Activated CD4-positive, alpha-beta T cell treated with anti-CD3 and anti-CD28 coated beads for 24 hours (primary cell): Measurements from ENCODE around the gene SERTAD2.

Source experiments
- DNase-seq, 2 donors: peaks; one replicate each; pipeline ENCODE4 v3.0.0-alpha.2; 2020; ENCODE audit warnings: low read depth in 2 of 2

Gene SERTAD2

DNA sequence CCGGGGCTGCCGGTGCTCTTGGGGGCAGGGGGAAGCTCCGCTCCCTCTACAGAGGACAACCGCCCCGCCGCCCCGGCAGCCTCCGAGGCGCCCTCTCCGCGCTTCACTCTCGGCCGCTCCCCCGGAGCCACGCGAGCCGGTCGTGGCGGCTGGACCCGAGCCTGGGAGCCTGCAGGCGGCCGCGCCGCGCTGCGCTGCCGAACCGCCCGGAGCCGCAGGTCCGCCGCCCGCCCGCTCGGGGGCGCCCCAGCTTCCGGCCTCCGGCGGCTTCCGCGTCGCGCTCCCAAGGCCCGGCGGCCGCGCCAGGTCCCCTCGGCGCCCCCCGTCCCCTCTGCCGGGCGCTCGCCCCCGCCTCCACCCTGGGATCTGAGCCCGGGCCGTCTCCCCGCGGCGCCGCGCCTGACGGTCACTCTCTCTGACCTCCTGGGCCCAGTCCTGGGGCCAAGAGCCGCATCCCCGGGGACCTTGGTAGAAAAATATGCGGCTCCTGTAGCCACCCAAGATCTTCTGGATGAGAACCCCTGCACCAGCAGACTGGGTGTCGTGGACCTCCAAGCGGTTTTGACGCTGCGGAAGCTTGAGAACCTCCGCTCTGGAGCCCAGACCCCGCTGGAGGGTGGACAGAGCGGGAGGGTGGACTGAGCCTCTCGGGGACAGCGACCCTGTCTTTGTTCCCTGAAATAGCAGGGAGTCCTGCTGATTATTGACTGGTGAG lies 44.3 kb downstream of the SERTAD2 start:
- DNase-seq = peak; percentile 41 to 50

DNA sequence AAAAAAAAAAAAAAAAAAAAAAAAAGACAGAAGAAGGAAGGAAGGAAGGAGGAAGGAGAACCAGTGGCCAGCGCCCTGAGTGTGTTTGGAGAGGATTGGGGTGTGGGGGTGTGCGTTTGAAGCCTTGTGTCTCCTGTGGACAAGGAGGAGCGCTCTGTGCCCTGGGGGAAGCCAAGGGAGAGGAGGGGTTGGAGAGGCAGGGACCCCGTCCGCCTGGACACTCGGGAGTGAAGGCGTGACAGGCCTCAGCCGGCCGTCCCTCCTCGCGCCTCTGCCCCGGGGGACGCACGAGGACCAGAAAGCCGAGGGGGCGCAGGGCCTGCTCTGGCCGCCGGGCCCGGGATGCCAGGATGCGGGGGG lies 44.9 kb downstream of the SERTAD2 start:
- DNase-seq = no peak

DNA sequence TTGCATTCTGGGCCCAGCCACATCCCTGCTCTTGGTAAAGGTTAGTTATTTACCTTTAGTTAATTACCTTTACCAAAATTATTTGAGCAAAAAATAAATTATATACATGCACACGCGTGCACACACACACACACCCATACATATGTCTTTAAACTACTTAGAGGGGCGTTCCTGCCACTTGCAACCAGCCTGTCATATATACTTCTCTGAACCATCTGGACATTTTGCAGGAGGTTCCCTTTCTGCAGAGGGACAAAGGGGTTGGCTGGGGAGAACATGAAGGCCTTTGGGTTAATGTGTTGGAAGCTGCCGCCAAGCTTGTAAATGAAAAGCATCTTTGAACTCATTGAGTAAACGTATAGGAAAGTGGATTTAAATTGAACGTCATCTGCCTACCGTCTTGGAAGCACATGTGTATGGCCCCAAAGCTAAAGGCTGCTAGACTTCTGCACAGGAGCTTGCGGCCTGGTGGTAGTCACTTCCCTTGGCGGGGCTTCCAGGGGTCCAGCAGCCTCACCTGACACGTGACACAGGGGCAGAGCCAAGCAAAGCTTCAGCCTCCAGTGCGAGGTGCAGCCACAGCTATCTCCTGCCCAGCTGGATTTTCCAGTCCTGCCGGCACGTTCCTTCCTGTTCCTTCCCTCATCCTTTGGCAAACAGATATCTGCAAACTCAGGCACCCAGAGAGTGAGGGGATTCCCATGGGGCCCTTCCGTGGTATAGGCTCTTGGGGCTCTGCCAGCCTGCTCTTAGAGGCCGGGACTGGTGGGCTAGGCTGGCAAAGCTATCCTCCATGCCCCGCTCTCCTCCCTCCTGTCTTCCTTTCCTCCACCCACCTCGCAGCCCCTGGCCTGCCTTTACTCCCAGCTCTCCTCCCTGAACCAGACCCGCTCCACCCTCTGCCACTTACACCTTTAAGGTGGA lies 46.1 kb downstream of the SERTAD2 start:
- no peak for DNase-seq

DNA sequence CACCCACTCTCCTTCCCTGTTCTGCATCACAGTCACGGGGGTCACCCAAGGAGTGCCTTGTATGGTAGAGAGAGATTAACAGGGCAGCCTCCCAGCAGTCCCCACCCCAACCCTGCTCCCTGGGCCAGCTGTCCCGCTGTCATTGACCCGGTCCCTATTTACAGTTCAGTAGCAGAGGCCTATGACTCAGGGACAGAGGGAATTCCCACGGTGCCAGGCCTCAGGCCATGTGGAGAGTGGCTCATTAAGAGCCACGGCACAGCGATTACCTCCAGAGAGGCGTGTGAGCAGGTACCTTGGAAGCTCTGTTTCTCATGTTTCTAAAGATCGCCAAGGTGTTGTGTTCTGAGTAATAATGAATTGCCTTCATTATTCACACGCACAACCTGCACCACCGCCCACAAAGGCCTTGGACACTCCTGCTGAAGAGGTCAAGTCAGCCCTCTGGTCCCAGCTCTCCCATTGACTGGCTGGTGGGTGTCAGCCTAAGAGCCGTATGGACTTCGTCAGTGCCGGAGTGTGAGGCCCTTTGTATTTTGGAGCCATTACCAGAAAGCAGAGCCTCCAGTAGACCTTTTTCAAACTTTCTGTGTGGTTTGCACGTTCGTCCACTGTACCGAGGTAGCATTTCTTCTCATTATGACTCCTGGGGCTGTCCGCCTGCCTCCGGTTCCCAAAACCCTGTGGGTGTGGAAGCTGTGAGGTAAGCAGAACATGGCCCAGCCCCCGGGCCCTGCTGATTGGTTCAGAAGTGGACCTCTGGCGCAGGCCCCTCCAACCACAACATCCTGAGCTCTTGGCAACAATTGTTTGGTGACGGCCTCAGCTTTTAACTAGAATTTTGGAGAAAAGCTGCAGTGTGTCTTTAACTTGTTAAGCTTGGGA lies 47.0 kb downstream of the SERTAD2 start:
- peak; percentile 66 to 71 for DNase-seq

DNA sequence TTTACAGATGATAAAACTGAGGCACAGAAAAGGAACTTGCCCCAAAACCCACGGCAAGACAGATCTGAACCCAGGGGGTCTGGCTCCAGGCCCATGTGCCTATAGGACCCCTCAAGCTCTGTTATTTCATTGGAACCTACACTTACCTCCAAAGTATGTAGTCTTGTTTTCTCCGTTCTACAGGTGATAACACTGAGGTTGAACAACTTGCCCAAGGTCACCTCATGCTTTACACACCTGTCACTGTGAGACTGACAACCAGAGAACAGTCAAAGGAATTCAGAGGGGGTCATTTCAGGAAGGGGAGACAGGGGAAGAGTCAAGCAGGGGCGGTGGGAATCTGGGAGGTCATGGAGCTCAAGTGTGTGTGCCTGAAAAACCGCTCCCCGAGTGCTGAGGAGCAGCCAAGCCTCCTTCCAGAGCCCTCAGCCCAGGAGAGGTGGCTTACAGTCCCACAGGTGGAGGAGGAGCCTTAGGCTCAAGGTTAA lies 47.7 kb downstream of the SERTAD2 start:
- DNase-seq = no peak

DNA sequence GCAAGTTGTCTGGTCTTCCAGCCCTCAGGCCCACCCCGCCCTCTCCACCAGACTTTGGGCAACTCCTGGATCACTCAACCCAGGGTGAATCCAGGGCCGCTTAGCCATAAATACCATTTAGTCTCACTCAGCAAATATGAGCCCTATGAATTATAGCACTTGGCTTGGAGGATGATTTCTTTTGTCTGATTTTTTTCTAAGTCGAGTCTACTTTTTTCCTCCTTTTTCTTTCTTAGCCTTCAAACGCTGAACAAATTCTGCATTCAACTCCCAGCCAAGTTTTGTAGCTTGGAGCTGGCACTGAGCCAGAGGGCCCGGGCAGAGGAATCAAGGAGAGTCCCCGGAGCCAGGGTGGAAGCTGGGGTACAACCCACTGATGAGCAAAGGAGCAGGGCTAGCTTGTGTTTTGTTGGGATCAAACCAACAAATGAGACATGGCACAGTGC lies 48.7 kb downstream of the SERTAD2 start:
- DNase-seq = no peak

DNA sequence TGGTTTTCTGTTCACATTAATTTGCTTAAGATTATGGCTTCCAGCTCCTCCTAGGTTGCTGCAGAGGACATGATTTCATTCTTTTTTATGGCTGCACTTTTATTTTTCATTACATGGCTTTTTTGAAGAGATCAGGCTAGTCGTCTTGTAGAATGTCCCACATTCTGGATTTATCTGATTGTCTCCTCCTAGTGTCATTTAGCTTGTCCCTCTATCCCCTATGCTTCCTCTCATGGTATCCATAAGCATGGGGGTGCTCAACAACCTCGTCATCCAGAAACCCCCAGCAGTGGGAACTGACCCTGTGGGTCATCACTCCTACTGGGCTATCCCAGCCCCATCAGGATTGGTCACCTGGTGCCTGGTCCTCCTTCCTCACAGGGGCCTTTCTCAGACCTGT lies 49.6 kb downstream of the SERTAD2 start:
- DNase-seq = no peak

DNA sequence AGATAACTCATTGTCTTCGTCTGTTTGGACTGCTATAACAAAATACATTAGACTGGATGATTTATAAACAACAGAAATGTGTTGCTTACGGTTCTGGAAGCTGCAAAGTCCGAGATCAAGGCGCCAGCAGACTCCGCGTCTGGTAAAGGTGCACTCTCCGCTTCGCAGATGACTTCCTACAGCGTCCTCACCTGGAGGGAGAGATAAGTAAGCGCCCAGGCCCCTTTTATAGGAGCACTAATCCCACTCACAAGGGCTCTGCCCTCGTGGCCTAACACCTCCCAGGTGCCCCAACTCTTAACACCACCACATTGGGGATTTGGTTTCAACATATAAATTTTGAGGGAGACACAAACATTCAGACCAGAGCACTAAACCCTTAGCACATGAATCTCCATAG lies 51.3 kb downstream of the SERTAD2 start:
- no peak for DNase-seq

DNA sequence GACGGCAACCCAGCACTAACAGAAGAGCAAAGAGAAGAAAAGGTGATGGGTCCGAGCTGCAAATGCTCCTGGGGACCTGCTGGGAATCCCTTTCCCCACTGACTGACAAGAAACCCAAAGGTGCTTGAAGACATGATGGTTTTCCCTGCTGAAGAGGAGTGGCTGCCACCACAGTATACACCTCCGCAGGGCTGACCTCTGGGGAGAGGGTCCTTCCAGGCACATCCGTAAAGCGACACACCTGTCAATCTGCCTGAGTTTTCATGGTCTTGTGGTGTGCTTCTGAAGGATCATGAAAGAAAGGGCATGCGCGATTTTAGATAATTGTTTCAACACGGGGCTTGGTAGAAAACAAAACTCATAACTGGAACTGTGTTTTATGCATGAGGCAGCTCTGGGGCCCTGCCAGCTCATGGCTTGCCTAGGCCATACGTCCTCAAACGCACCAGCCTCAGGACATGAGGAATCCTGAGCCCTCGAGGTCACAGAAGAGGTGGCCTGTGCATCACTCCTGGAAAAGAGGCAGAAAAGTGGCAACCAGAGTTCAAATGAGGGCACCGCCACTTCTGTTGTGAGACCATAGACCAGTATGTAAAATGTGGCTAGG lies 51.8 kb downstream of the SERTAD2 start:
- DNase-seq = no peak

DNA sequence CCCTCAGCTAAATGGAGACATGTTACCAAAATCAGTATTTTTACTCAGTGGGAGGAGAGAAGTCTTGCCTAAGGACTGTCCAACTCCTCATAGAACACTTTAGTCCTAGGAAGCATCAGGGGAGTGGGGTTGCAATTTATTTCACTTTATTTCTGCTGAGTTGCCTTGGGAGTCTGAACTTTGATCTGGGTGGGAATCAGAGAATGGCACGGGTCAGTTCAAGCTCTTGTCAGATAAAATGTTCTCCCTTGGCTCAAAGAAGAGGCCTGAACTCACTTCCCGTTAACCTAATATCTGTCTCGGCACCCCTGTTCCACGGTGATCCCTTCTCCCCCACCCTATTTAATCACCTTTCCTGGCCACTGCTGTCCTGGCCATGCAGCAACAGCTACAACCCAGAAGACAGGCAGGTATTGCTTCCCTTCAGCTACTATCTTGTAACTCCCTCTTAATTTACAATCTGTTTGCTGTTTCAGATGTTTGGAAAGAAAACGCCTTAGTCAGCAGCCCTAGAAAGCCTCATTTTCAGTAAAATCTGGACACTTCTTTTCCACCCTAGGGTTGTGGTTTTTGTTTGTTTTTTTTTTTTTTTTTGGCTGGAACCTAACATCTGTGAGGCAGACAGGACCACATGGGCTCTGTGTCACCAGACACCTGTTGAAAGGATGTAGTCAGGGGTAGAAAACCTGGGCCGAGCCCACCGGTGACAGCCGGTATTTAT lies 52.5 kb downstream of the SERTAD2 start:
- no peak for DNase-seq

DNA sequence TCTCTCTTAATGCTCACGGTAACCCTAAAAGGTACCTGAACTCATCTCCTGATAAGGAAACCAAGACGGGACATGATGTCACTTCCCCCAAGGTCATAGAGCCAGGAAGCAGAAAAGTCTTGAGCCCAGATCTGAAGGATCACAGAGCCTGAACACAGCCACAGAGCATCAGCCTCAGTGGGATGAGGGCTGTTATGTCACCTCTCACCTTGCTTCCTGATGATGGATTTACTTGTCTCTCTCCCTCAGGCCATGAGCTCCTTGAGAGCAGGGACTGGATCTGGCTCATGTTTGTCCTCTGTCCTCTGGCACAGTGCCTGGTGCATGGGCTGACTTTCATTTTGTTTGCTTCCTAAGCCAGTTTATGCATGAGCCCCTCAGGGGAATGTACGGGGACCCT lies 54.2 kb downstream of the SERTAD2 start:
- DNase-seq = no peak

DNA sequence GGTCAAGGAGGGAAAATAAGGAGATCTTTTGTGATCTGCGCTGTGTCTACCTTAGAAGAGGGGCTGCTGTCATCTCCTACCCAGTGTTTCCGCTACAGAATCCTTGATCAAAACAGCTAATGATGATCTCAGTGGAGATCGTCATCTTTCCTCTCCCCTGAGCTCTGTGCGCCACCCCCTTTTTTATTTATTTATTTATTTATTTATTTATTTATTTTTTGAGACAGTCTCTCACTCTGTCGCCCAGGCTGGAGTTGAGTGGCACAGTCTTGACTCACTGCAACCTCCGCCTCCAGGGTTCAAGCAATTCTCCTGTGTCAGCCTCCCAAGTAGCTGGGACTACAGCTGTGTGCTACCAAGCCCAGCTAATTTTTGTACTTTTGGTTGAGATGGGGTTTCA lies 55.5 kb downstream of the SERTAD2 start:
- DNase-seq = no peak

DNA sequence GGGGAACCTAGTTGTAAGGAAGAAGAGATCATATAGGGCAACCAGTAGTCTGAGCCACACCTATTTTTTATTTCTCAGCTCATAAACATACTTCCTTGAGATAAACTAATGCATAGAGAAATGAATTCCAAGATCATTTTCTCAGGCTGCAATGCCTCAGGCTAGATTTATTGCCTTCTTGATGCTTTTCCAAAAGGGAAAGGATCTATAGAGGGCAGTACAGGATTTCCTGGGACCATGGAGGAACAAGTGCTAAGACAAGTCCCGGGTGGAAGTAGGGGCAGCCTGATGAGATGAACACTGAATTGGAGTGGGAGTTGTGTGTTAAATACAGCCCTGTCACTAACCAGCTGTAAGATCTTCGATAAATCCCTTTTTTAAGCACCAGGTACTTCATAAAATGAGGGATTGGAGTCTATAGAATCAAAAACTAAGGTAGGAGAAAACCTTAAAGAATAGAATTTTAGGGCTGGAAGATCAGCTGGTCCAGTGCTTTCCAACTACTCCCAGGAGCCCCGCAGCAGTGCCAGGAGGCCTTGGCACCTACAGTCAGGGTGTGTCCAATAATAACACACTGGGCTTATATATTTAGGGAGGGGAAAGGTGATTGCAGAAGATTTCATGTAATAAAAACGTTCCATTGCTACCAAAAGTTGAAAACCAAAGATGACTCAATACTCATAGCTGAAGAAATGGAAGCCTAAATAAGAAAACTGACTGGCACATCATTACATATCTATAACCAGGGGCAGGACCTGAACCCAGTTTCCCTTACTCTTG lies 58.1 kb downstream of the SERTAD2 start:
- no peak for DNase-seq

DNA sequence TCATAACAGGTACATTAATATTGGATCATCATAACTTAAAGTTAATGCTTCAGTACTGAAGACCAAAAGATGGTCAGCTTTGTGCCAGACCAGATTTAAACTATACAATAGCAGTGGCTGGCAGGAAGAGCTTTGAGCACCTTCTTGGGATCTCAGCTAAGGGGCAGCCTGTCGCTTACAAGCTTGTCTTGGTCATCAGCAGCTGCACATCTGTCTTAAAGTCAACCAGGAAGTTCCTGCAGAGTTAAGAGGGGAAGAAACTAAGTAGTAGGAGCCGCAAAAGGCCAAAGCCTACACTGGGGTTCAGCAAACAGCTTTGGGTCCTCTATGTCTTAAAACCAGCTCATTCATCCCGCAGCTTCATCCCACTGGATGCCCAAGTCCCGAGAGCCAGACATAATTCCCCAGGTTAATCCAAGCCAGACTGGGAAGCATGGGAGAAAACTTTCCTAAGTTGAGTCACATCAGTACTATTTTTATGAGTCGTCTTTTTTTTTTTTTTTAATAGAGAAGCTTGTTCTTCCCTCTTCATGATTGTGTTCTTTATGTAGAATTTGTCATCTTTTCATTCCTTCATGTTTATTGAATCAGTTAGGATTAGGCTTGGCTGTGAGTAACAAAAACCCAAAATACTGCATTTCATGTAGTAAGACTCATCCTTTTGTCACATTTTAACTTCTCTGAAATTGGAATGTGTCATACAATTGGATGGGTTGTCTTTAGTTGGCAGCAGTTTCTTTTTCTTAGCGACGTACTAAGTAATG lies 59.3 kb downstream of the SERTAD2 start:
- no peak for DNase-seq

DNA sequence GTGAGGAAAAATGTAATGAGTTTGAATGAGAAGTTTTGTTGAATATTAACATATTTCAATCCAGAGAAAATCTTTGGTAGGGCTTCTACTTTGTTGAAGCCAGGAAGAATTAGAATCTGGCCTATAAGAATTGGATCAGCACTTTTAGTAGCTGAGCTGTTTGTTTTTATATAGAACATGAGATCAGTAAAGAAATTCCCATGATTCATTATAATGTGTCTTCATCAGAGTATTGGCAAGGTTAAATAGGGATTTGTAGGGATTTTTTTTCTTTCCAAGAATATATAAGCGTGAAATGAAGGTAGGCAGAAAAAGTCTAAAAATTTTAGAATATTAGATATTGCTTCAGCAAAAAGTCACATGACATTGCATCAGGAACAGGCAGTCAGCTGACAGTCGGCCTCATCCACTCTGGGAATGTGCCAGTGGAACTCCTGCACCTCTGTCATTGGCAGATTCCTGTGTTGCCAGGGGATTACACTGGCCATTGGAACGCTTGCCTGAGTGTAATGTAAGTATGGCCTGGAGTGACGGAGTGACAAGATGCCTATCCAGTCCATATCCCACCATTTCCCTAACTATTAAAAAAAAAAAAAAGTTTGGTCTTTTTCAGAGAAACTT lies 60.6 kb downstream of the SERTAD2 start:
- no peak for DNase-seq

DNA sequence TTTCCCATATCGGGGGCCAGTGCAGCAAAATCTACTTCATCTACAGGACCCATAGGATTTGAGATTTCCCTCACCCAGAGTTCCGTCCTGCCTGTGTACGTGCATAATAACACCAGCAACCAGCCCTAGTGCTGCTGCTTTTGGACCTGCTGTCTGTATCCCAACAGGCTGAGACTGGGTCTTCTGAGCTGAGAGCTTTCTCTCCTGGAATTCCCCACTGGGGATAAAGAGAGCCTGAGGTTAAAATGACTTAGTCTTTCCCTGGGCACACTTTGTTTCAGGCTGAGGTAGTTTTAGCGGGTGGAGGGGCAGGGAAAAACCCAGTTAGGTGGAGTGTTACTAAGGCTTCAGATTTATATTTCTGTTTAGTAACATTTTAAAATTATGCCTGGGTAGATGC lies 62.5 kb downstream of the SERTAD2 start:
- no peak for DNase-seq

DNA sequence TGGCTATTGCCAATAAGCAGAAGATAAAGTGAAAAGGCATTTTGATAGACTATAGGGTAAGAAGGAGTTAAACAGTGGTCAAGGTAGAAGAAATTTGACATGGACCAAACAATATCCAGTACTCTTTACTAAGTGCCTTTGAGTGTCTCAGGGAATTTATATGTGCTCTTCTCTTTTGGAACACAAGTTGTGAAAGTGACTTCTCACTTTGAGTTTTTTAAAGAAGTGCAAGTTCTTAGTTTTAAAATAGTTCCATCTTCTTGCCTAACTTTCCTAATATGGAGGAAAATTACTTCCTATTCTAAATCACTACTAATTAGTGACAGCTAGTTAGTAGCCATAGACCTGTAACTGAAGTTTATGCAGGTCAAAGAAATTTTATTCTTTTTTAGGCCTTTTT lies 66.2 kb downstream of the SERTAD2 start:
- DNase-seq = no peak

DNA sequence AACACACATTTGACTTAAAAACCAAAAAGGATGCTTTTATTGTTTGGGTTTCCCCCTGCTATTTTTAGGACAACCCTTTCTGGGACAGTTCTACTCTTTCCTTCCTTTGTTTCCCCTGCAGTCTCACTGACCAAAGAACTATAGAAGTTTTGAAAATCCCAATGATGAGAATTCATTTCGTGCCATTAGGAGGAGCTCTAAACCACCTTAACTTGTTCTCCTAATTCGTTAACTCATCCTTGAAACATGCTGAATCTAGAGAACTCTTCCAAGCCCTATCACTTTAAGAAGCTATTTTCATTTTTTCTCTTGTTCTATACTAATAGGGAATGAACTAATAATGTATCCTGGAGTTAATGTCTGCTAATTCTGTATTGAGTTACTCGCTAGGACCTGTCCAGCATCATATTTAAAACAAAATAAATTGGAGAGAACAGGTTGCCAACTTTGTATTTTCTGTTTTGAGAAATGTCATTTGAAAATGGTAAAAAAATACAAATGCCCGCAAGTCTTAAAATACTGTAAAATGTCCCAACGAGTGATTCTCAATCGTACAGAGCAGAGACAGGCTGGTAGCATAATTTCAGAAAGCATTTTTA lies 66.7 kb downstream of the SERTAD2 start:
- DNase-seq = no peak
